Hypothalamus (tissue), 51 donors: ENCODE data around the gene WDR46.
"Not testable (repeated sequence)": the region's sequence is repeated elsewhere in the genome, so short reads cannot be mapped to it uniquely, and the experiment has no call there.

ENCODE experiments used
- DNase-seq, 51 donors: peaks; one replicate each; lab custom pipeline; 2025; lab: John Stamatoyannopoulos, UW

The WDR46 gene

GRCh38 chr6:33271468-33272274 is 17.4 kb downstream of the WDR46 start, which contains the start of the genes RPS18 and VPS52:
Gene RPS18 (plus strand): TSS chr6:33272075. CDS start chr6:33272120, 45 bp downstream.
Gene VPS52 (minus strand): TSS chr6:33271876. CDS start chr6:33271675, 201 bp downstream.
- DNase-seq = peak; percentile 53 to 97 (median 89)

- no peak for DNase-seq
These were observed 17.9 kb downstream of the WDR46 start for GRCh38 chr6:33271117-33271467.

GRCh38 chr6:33264015-33264414 is 25.0 kb downstream of the WDR46 start:
- no peak for DNase-seq

- not testable (repeated sequence) for DNase-seq
These were observed 26.5 kb downstream of the WDR46 start for GRCh38 chr6:33262490-33262889.

- no peak for DNase-seq
These were observed 30.0 kb downstream of the WDR46 start for GRCh38 chr6:33259032-33259431.

- no peak for DNase-seq
These were observed 34.4 kb downstream of the WDR46 start for GRCh38 chr6:33254591-33254990.

GRCh38 chr6:33252759-33253158 is 36.3 kb downstream of the WDR46 start:
- no peak for DNase-seq

GRCh38 chr6:33251395-33252012 is 37.5 kb downstream of the WDR46 start:
- DNase-seq = no peak

- no peak for DNase-seq
These were observed 38.3 kb downstream of the WDR46 start for GRCh38 chr6:33250731-33251130.

GRCh38 chr6:33249732-33250630 is 39.1 kb downstream of the WDR46 start:
- DNase-seq = peak in 5 of 51 donors; percentile 24 to 28 (median 25)

- DNase-seq = peak; percentile 66 to 99 (median 95)
These were observed 39.9 kb downstream of the WDR46 start for GRCh38 chr6:33248932-33249731.

- peak in 9 of 51 donors; percentile 41 to 79 (median 52) for DNase-seq
These were observed 40.5 kb downstream of the WDR46 start for GRCh38 chr6:33248643-33248931.

GRCh38 chr6:33247977-33248642 is 40.9 kb downstream of the WDR46 start:
- peak; percentile 31 to 92 (median 80) for DNase-seq

GRCh38 chr6:33243476-33243875 is 45.6 kb downstream of the WDR46 start:
- no peak for DNase-seq

GRCh38 chr6:33241968-33242367 is 47.1 kb downstream of the WDR46 start:
- DNase-seq = no peak

- DNase-seq = no peak
These were observed 51.3 kb downstream of the WDR46 start for GRCh38 chr6:33237741-33238140.

- DNase-seq = no peak
These were observed 52.2 kb downstream of the WDR46 start for GRCh38 chr6:33236852-33237251.

- no peak for DNase-seq
These were observed 52.7 kb downstream of the WDR46 start for GRCh38 chr6:33236328-33236727.

- no peak for DNase-seq
These were observed 53.8 kb downstream of the WDR46 start for GRCh38 chr6:33235221-33235634.
